HK-2 (cell line): ENCODE data around the gene NCKAP5L.
A peak's percentile ranks its signal among the peaks of the same experiment; 100 is the strongest.

ENCODE experiments used
- DNase-seq: peaks from one replicate; pipeline ENCODE4 v3.0.0-alpha.2; 2018; ENCODE audit not compliant: unreplicated experiment

Gene NCKAP5L

GRCh38 chr12:49741882-49742620, 86.2 kb downstream of the NCKAP5L start:
- peak; percentile 94 for DNase-seq
